Lower lobe of right lung (tissue), 2 donors: ENCODE data around the gene TSFM. TPM values are rescaled to one million over a fixed set of nuclear protein-coding genes. Genes with fewer than 3 reads are reported as not detected.

Experiments
- ATAC-seq, 2 donors: fragments of 200-7000 bp; cut with Tn5 transposase; one replicate each; pipeline ENCODE4 v1.9.1; 2020 to 2022; ENCODE audit warnings: mild to moderate bottlenecking in 2 of 2, moderate library complexity in 2 of 2
- DNase-seq: peaks from one replicate; pipeline ENCODE4 v3.0.0-alpha.2; 2020
- H3K27ac ChIP-seq: fragments of 200-600 bp; one replicate; pipeline ENCODE4 v1.8.0; 2022
- H3K27me3 ChIP-seq: fragments of 200-600 bp; one replicate; pipeline ENCODE4 v1.8.0; 2022; ENCODE audit warnings: low read depth
- H3K36me3 ChIP-seq: fragments of 200-600 bp; one replicate; pipeline ENCODE4 v1.8.0; 2022; ENCODE audit warnings: mild to moderate bottlenecking
- H3K4me1 ChIP-seq: fragments of 200-600 bp; one replicate; pipeline ENCODE4 v1.8.0; 2022
- H3K4me3 ChIP-seq: fragments of 200-600 bp; one replicate; pipeline ENCODE4 v1.8.0; 2022; ENCODE audit warnings: mild to moderate bottlenecking
- H3K9me3 ChIP-seq: fragments of 200-600 bp; one replicate; pipeline ENCODE4 v1.8.0; 2022
- CTCF ChIP-seq: fragments of 200-600 bp; IDR thresholded peaks from one replicate; pipeline ENCODE4 v1.8.0; 2022; ENCODE audit warnings: antibody characterized with exemption, mild to moderate bottlenecking
- intact Hi-C: fragments of 100-400 bp; cut with DNase I; formaldehyde crosslinking; loops from one replicate; pipeline ENCODE4 v1.11.0; 2022
- total RNA-seq: library from RNA; stranded (reverse); fragmentation: NEBNext Ultra II Directional; extraction: Animal tissue kit (Norgen Biotek cat#: 25700); gene quantifications from one replicate; pipeline ENCODE4 v1.2.1, GENCODE V29; 2021
- donor health status: DM: no; HTN: yes; CAD: no; lungs with severe emphysema.

TSFM gene
- total RNA-seq, 1 donor from 2014 or later: 22.6 TPM

GRCh38 chr12:57781801-57782200 is 786 bp upstream of the TSFM start:
- peaks cover 35% of the 10 kb centered on the region for H3K4me1 ChIP-seq
- no peak overlapping the region for H3K4me3 ChIP-seq
- DNase-seq (no peak), ATAC-seq (no peak)
- intact Hi-C loops: no loop called here
- no peak for TF ChIP-seq CTCF
- H3K9me3 ChIP-seq: no peaks in the 10 kb centered on the region
- peaks cover 27% of the 10 kb centered on the region for H3K36me3 ChIP-seq
- H3K27ac ChIP-seq: peak overlapping the region; percentile 74
- H3K27me3 ChIP-seq: no peaks in the 10 kb centered on the region

DNA sequence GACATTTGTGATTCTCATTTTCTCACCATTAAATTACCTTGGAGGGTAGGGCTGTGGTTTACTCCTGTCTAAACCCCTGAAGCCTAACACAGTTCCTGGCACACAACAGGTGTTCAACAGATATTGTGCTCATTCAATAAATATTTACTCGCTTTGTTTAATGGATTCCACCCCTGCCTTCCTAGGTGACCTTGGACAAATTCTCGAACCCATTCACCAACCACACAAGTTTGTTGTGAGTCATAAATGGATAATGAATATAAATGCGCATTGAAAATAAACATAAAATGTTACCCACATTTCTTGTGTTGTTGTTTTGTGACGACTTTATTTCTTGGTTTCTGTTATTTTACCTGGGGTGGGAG is 362 bp upstream of the TSFM start:
- Histone ChIP-seq H3K4me3 (peak overlapping the region; percentile 93), H3K27ac (peak overlapping the region; percentile 74), H3K27me3 (no peaks in the 10 kb centered on the region), H3K36me3 (peaks cover 31% of the 10 kb centered on the region), H3K4me1 (peaks cover 35% of the 10 kb centered on the region), H3K9me3 (no peaks in the 10 kb centered on the region)
- no peak for DNase-seq
- intact Hi-C loops: no loop called here
- no peak for TF ChIP-seq CTCF
- peak in 1 of 2 donors; percentile 7 for ATAC-seq

GRCh38 chr12:57783466-57783801 is 847 bp downstream of the TSFM start:
- Histone ChIP-seq H3K27me3 (no peaks in the 10 kb centered on the region), H3K36me3 (peaks cover 43% of the 10 kb centered on the region), H3K9me3 (no peaks in the 10 kb centered on the region), H3K4me1 (peaks cover 35% of the 10 kb centered on the region), H3K4me3 (peak overlapping the region; percentile 93), H3K27ac (no peak overlapping the region)
- ATAC-seq: no peak
- intact Hi-C loops: no loop called here
- DNase-seq: no peak
- no peak for TF ChIP-seq CTCF

- ATAC-seq: no peak
- H3K36me3 ChIP-seq: peaks cover 47% of the 10 kb centered on the region
- no peak overlapping the region for H3K27ac ChIP-seq
- no peaks in the 10 kb centered on the region for H3K9me3 ChIP-seq
- intact Hi-C loops: no loop called here
- no peak for TF ChIP-seq CTCF
- H3K27me3 ChIP-seq: no peaks in the 10 kb centered on the region
- peaks cover 35% of the 10 kb centered on the region for H3K4me1 ChIP-seq
- H3K4me3 ChIP-seq: peak overlapping the region; percentile 93
- no peak for DNase-seq
These were observed 1.3 kb downstream of the TSFM start for GRCh38 chr12:57783861-57784260.

DNA sequence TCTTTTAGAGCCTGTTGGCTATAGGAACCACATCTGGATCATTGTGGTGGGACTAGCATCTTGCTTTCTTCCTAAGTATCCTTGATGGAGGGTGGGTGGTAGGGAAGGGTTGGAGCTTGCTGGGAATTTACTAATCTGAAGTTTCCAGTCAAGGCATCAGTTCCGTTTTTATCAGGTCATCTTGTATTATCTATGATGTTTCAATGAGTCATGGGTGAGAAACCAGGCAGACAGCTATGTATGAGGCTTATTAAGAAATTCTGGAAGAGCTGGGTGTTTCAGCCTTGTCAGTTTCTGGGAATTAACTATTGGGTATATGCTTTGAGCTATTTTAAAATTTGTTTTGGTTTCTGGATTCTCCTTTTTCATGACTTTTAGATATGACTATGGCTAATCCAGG is 11.3 kb downstream of the TSFM start:
- no peak for TF ChIP-seq CTCF
- peak in 1 of 2 donors; percentile 39 for ATAC-seq

DNA sequence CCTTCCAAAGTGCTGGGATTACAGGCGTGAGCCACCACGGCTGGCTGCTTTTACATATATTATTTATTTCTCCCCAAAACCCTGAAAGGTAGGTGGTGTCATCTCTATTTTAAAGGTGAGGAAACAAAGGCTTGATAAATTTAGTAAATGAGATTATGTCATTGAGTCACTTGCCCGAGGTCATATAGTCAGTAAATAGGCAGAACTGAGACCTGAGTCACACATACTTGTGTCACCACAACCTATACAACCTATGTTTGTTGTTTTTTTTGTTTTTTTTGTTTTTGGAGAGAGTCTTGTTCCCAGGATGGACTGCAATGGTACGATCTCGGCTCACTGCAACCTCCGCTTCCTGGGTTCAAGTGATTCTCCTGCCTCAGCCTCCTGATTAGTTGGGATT is 12.8 kb downstream of the TSFM start:
- Histone ChIP-seq H3K27ac (no peak overlapping the region), H3K36me3 (peaks cover 93% of the 10 kb centered on the region), H3K9me3 (no peaks in the 10 kb centered on the region), H3K4me3 (no peak overlapping the region), H3K4me1 (no peaks in the 10 kb centered on the region), H3K27me3 (no peaks in the 10 kb centered on the region)
- ATAC-seq (no peak), DNase-seq (no peak)
- no peak for TF ChIP-seq CTCF
- intact Hi-C loops: no loop called here

More for the DNA sequence above, 11.3 kb downstream of the TSFM start:
- no peak overlapping the region for H3K4me3 ChIP-seq
- no peak for DNase-seq
- H3K4me1 ChIP-seq: no peaks in the 10 kb centered on the region
- no peak overlapping the region for H3K27ac ChIP-seq
- H3K36me3 ChIP-seq: peaks cover 93% of the 10 kb centered on the region
- no peaks in the 10 kb centered on the region for H3K27me3 ChIP-seq
- no peaks in the 10 kb centered on the region for H3K9me3 ChIP-seq
- intact Hi-C loops: no loop called here
